Motor neuron (in vitro differentiated cells): ENCODE results near the gene UBXN10. TPM values are rescaled to one million over a fixed set of nuclear protein-coding genes. Genes with fewer than 3 reads are reported as not detected.

Experiments used
- ATAC-seq, 8 experiments: fragments of 200-7000 bp; cut with Tn5 transposase; replicated peaks in 6 of 8; 2 replicates each; pipeline ENCODE4 v1.8.0; 2021; ENCODE audit warnings: mild to moderate bottlenecking in 8 of 8, moderate library complexity in 8 of 8
- H3K27ac ChIP-seq, 2 donors: fragments of 250-450 bp; sonication (Bioruptor Pico); 2 replicates each; pipeline ENCODE4 v1.9.0; 2021; ENCODE audit warnings: antibody characterized with exemption in 2 of 2, mild to moderate bottlenecking in 2 of 2, moderate library complexity in 1 of 2
- H3K4me1 ChIP-seq, 2 donors: fragments of 250-450 bp; sonication (Bioruptor Pico); replicated peaks in 1 of 2; 2 replicates each; pipeline ENCODE4 v1.6.1; 2021; ENCODE audit warnings: antibody characterized with exemption in 2 of 2, mild to moderate bottlenecking in 2 of 2, moderate library complexity in 1 of 2
- H3K4me3 ChIP-seq, 5 donors: fragments of 250-450 bp; sonication (Bioruptor Pico); 2 replicates each; pipeline ENCODE4 v1.9.0; 2021; ENCODE audit warnings: antibody characterized with exemption in 5 of 5, mild to moderate bottlenecking in 5 of 5, moderate library complexity in 4 of 5
- WGBS, 10 experiments: fragments of 450-650 bp; shearing (Covaris generic); methylation state at CpG; one replicate each; pipeline ENCODE4 v1.0.0; 2022; 5-methylcytosine and 5-hydroxymethylcytosine counted together
- in situ Hi-C, 9 experiments: fragments of 400-800 bp; cut with MboI; loops; one replicate each; pipeline ENCODE4 v1.15.0; 2021; ENCODE audit warnings: low sequenced_read_pairs in 9 of 9, low pct_unique_long_range_greater_than_20kb in 2 of 9; ENCODE audit not compliant: unreplicated experiment in 9 of 9
- total RNA-seq, 8 experiments: library from RNA; unstranded; fragments of 300-600 nt; gene quantifications; 2 replicates each; pipeline versions ENCODE4 v1.2.3 to v1.2.4, GENCODE V29; 2022

UBXN10 gene
- total RNA-seq, 8 experiments from 2014 or later = 0.13 to 18.6 (median 1.7) TPM; not detected in 1

- peak in 1 of 8 experiments; percentile 3 for ATAC-seq
- in situ Hi-C loops = loop anchor here in 1 of 9 experiments (25.0 kb wide), 1 partner anchor 276 kb away; the partner anchor contains the start of gene PLA2G2E
- Histone ChIP-seq H3K4me1 (peaks cover 11 to 20% of the 10 kb centered on the region in 2 donors), H3K4me3 (no peak overlapping the region), H3K27ac (no peak overlapping the region)
- WGBS, 10 experiments = 27 to 95% (median 84%) methylated on average over 2 to 4 of the region's 4 CpGs; no CpG with 5 or more reads in 1 of the 10 experiments
These were observed 2.0 kb downstream of the UBXN10 start for GRCh38 chr1:20187813-20188454.

- H3K27ac ChIP-seq = no peak overlapping the region
- in situ Hi-C loops = loop anchor here in 1 of 9 experiments (25.0 kb wide), 1 partner anchor 276 kb away; the partner anchor contains the start of gene PLA2G2E
- peaks cover 11 to 20% of the 10 kb centered on the region in 2 donors for H3K4me1 ChIP-seq
- no peak overlapping the region for H3K4me3 ChIP-seq
- ATAC-seq = no peak
- WGBS, 10 experiments = 17 to 87% (median 60%) methylated on average over 1 to 4 of the region's 4 CpGs; no CpG with 5 or more reads in 2 of the 10 experiments
These were observed 2.5 kb downstream of the UBXN10 start for GRCh38 chr1:20188455-20188817.

- WGBS, 10 experiments = 60 to 100% (median 95%) methylated on average over 1 to 4 of the region's 4 CpGs
- in situ Hi-C loops = loop anchor here in 1 of 9 experiments (25.0 kb wide), 1 partner anchor 277 kb away; the partner anchor contains the start of gene PLA2G2E
- H3K4me1 ChIP-seq = peaks cover 11 to 20% of the 10 kb centered on the region in 2 donors
- no peak for ATAC-seq
- no peak overlapping the region for H3K27ac ChIP-seq
- no peak overlapping the region for H3K4me3 ChIP-seq
These were observed 3.8 kb downstream of the UBXN10 start for GRCh38 chr1:20189664-20190063.

- WGBS, 10 experiments = 10 to 100% (median 86%) methylated on average over 1 to 19 of the region's 19 CpGs
- H3K27ac ChIP-seq = no peak overlapping the region
- peak in 3 of 8 experiments; percentile 14 to 67 (median 25) for ATAC-seq
- in situ Hi-C loops = loop anchor here in 1 of 9 experiments (25.0 kb wide), 1 partner anchor 278 kb away; the partner anchor contains the start of gene PLA2G2E
- no peak overlapping the region for H3K4me3 ChIP-seq
- H3K4me1 ChIP-seq = peaks cover 10 to 18% of the 10 kb centered on the region in 2 donors
These were observed 4.6 kb downstream of the UBXN10 start for GRCh38 chr1:20190256-20191160.

GRCh38 chr1:20191266-20191825, 5.5 kb downstream of the UBXN10 start:
- ATAC-seq = no peak
- WGBS, 10 experiments = 50 to 100% (median 80%) methylated on average over 1 to 12 of the region's 12 CpGs; no CpG with 5 or more reads in 2 of the 10 experiments
- no peak overlapping the region for H3K27ac ChIP-seq
- in situ Hi-C loops = loop anchor here in 1 of 9 experiments (25.0 kb wide), 1 partner anchor 279 kb away; the partner anchor contains the start of gene PLA2G2E
- peaks cover 6 to 11% of the 10 kb centered on the region in 2 donors for H3K4me1 ChIP-seq
- no peak overlapping the region for H3K4me3 ChIP-seq

GRCh38 chr1:20192364-20192763, 6.5 kb downstream of the UBXN10 start:
- Histone ChIP-seq H3K4me1 (peaks cover 0 to 1% of the 10 kb centered on the region in 2 donors), H3K4me3 (no peak overlapping the region), H3K27ac (no peak overlapping the region)
- ATAC-seq = peak in 1 of 8 experiments; percentile 12
- 20 to 94% (median 83%) methylated on average over 1 to 5 of the region's 5 CpGs; no CpG with 5 or more reads in 5 of the 10 experiments for WGBS, 10 experiments
- in situ Hi-C loops = loop anchor here in 1 of 9 experiments (25.0 kb wide), 1 partner anchor 280 kb away; the partner anchor contains the start of gene PLA2G2E

- in situ Hi-C loops = loop anchor here in 1 of 9 experiments (25.0 kb wide), 1 partner anchor 281 kb away; the partner anchor contains the start of gene PLA2G2E
- H3K27ac ChIP-seq = no peak overlapping the region
- no peak overlapping the region for H3K4me3 ChIP-seq
- ATAC-seq = no peak
- WGBS, 10 experiments = 80 to 100% (median 91%) methylated on average over 1 of the region's 1 CpG; no CpG with 5 or more reads in 5 of the 10 experiments
- H3K4me1 ChIP-seq = no peaks in the 10 kb centered on the region
These were observed 7.0 kb downstream of the UBXN10 start for GRCh38 chr1:20192871-20193411.

GRCh38 chr1:20194224-20194623, 8.3 kb downstream of the UBXN10 start:
- Histone ChIP-seq H3K4me3 (no peak overlapping the region), H3K27ac (no peak overlapping the region), H3K4me1 (peaks cover 0 to 1% of the 10 kb centered on the region in 2 donors)
- WGBS, 10 experiments = 33 to 75% (median 62%) methylated on average over 1 to 2 of the region's 2 CpGs; no CpG with 5 or more reads in 4 of the 10 experiments
- in situ Hi-C loops = loop anchor here in 1 of 9 experiments (25.0 kb wide), 1 partner anchor 282 kb away; the partner anchor contains the start of gene PLA2G2E
- peak in 1 of 8 experiments; percentile 10 for ATAC-seq

- ATAC-seq = peak in 3 of 8 experiments; percentile 55 to 67 (median 65)
- Histone ChIP-seq H3K4me1 (peaks cover 0 to 3% of the 10 kb centered on the region in 2 donors), H3K4me3 (no peak overlapping the region), H3K27ac (no peak overlapping the region)
- in situ Hi-C loops = loop anchor here in 1 of 9 experiments (25.0 kb wide), 1 partner anchor 283 kb away; the partner anchor contains the start of gene PLA2G2E
- 2 to 82% (median 58%) methylated on average over 2 to 15 of the region's 15 CpGs for WGBS, 10 experiments
These were observed 9.0 kb downstream of the UBXN10 start for GRCh38 chr1:20194757-20195461.

- no peak overlapping the region for H3K27ac ChIP-seq
- peaks cover 0 to 3% of the 10 kb centered on the region in 2 donors for H3K4me1 ChIP-seq
- no peak for ATAC-seq
- H3K4me3 ChIP-seq = no peak overlapping the region
- in situ Hi-C loops = loop anchor here in 1 of 9 experiments (25.0 kb wide), 1 partner anchor 283 kb away; the partner anchor contains the start of gene PLA2G2E
- whole genome bisulfite sequencing, 10 experiments = 36 to 100% (median 78%) methylated on average over 2 to 4 of the region's 4 CpGs; no CpG with 5 or more reads in 2 of the 10 experiments
These were observed 9.5 kb downstream of the UBXN10 start for GRCh38 chr1:20195462-20195780.

GRCh38 chr1:20197329-20197791, 11.5 kb downstream of the UBXN10 start:
- Histone ChIP-seq H3K4me1 (peaks cover 0 to 3% of the 10 kb centered on the region in 2 donors), H3K27ac (no peak overlapping the region), H3K4me3 (no peak overlapping the region)
- in situ Hi-C loops = loop anchor here in 1 of 9 experiments (25.0 kb wide), 1 partner anchor 285 kb away; the partner anchor contains the start of gene PLA2G2E
- WGBS, 10 experiments = 18 to 100% (median 62%) methylated on average over 1 to 6 of the region's 6 CpGs; no CpG with 5 or more reads in 2 of the 10 experiments
- no peak for ATAC-seq
